GM21619 (cell line): Measurements from ENCODE around the gene LHB.

ENCODE experiments used
- ATAC-seq: cut with Tn5 transposase; IDR thresholded peaks from one replicate; pipeline ENCODE4 v1.9.1; 2021; ENCODE audit not compliant: unreplicated experiment

LHB gene

GRCh38 chr19:49014123-49014869, 2.6 kb downstream of the LHB start:
- ATAC-seq: no peak

DNA sequence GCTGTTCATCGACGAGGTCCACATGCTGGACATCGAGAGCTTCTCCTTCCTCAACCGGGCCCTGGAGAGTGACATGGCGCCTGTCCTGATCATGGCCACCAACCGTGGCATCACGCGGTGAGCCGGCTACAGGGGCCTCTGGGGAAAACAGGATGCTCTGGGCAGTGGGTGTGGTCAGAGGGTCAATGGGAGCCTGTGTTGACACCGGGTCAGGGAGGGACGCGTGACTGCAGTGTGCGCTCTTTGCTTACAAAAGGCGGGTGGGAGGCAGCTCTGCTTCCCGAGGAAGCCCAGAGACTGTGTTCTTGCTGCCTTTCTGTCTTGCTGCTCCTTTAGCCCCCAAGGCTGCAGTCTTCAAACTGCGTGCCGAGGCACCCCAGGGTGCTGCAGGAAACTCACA, 5.7 kb downstream of the LHB start:
- ATAC-seq: no peak

- no peak for ATAC-seq
Observed at GRCh38 chr19:49010453-49010852, 6.4 kb downstream of the LHB start.

DNA sequence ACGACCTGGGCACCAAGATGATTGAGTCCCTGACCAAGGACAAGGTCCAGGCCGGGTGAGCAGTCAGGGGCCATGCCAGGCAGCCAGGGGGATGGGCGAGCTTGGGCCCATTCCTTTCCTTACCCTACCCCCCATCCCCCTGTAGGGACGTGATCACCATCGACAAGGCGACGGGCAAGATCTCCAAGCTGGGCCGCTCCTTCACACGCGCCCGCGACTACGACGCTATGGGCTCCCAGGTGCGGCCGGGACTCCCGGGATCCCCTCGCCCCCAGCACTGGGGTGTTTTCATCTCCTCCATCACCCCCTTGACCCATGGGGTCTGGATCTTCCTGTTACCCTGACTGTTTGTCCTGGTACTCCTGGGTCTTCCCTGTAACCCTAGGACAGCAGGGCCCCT, 7.1 kb downstream of the LHB start:
- no peak for ATAC-seq

DNA sequence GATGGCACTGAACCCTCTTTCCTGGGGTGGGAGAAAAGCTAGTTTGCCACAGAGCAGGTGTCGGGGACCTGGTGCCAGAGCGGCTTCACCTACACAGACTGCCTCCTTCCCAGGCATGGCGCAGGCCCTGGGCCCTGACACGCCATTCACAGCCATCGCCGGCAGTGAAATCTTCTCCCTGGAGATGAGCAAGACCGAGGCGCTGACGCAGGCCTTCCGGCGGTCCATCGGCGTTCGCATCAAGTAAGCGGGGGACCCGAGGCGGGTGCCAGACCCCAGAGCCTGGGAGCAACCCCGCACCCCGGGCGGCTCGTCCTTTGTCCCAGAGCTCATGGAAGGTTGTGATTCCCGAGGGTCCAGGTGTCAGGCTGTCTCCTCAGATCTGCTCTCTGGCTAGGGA, 10.0 kb downstream of the LHB start:
- no peak for ATAC-seq

- ATAC-seq: no peak
Observed at GRCh38 chr19:49004964-49005614, 11.8 kb downstream of the LHB start.

- ATAC-seq: no peak
Observed at GRCh38 chr19:49004133-49004532, 12.8 kb downstream of the LHB start.

DNA sequence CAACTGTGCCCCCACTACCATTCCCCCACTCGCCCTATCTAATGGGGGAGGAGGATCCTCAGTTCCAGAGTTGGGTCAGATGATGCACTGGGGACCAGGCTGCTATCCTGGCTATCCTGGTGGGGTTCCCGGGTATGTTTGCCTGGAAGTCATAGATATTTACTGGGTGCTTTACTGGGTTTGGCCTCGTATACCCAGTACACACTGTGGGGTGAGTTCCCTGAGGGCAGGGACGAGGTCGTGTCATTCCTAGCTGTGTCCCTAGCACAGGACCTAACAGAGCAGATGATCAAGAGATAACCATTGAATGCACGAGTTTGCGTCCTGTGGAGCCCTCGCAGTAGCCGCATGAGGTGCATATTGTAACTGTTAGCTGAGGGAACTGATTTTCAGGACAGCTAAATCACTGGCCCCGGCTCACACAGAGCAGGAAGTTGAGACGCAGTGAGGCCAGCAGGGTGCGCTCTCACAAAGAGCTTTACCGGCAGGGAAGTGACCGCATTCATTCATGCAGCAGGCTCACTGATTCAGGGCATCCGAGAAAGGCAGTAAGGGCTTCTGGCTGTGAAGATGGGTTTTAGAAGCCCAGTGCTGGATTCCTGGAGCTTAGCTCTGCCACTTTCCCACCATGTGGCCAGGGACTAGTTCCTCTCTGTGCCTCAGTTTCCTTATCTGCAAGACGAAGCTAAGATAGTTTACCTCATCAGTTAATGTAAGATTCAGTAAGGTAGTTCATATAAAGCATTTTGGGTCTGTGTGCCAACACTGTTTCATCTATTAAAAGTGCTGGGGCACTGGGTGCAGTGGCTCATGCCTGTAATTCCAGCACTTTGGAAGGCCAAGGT, 17.2 kb downstream of the LHB start:
- ATAC-seq: no peak

- ATAC-seq: no peak
Observed at GRCh38 chr19:48997972-48998371, 18.9 kb downstream of the LHB start.

DNA sequence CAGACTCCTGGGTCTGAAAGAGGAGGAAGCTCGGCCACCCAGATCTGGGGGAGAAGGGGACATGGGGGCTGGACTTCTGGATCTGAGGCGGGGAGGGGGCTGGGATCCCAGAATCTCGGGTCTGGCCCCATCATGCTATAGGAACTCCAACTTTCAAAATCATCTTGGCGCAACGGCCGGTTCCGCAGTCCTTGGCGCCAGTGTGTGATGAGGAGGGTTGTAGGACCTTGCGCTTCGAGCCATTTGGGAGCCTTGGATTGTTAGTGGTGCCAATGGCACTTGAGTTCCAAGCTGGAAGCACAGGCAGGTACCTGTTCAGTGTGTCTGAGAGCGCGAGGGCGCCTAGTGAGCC, 22.9 kb downstream of the LHB start:
- no peak for ATAC-seq

DNA sequence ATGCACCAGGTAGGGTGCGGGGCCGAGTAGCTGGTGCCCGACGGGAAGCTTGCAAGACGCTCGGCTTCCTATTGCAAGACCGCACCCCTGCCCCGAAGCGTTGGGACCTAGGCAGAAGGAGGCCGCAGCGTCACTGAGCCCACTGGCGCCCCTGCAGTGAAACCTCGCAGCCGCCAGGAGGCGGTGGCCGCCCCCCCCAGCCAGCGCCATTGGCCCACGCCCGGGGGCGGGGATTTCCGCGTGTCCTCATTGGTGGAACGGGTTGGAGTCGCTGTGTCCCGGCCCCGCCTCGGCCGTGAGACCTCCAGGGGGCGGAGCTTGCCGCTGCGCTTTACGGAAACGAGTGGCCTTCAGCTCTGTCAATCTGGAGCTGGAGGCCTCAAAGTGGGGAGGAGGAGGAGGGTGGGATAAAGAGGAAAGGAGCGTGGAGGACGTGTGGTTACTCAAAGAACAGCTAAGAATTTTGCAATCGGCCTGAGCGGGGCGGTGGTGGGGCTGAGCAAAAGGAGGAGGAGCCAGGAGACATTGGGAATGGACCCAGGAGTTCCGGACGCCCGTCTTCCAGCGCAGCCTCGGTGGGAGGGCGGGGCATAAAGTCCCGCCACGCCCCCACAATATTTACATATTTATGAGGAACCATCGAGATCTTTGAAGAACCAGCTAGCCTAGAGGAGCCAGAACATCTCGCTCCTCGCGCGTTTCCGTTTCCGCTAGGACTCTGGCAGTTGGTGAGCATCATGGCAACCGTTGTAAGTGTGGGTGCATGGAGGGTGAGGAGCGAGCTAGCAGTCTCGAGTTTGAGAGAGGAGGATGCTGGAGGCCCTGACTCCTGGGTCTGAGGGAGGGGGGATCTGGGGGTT, 23.5 kb downstream of the LHB start, which contains the start of the genes GYS1 and RUVBL2:
Gene GYS1, minus strand, starts transcription at position 135 of the 860 bp plus-strand sequence. CDS start 197 bp downstream, outside the sequence.
Gene RUVBL2, plus strand, starts transcription at position 713 of the 860 bp plus-strand sequence. Its CDS starts 25 bp downstream, at position 738.
- ATAC-seq: peak; percentile 78

GRCh38 chr19:48992581-48993174, 24.2 kb downstream of the LHB start:
- ATAC-seq: peak; percentile 3

DNA sequence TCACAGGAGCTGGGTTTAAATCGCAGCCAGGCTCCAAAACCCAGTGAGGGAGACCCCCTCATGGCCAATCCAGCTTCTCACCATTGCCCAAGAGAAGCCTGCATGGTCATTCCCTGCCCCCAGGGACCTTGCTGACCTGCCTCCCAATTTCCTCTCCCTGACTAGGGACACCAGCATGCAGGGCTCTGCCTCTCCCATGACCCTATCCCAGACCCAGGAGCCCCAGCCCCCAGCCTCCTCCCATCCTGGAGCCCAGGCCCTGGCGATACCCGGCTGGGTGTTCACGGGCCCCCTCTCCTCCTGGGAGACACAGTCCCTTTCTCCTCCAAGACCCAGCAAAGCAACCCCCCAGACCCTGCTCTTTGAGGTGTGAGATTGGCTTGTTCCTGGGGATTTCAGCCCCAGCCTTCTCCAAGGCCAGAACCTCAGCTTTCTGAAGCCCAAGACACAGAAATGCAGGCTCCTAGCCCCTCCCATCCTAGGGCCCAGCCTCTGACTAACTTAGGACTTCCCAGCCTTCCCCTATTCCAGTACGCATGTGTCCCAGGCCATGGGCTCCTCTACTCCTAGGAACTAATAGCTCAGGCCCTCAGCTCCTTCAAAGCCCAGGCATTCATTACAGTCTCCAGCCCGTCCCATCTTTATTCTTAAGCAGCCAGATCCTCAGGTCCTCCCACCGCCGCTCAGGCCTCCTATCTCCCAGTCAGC, 24.9 kb downstream of the LHB start:
- ATAC-seq: no peak

DNA sequence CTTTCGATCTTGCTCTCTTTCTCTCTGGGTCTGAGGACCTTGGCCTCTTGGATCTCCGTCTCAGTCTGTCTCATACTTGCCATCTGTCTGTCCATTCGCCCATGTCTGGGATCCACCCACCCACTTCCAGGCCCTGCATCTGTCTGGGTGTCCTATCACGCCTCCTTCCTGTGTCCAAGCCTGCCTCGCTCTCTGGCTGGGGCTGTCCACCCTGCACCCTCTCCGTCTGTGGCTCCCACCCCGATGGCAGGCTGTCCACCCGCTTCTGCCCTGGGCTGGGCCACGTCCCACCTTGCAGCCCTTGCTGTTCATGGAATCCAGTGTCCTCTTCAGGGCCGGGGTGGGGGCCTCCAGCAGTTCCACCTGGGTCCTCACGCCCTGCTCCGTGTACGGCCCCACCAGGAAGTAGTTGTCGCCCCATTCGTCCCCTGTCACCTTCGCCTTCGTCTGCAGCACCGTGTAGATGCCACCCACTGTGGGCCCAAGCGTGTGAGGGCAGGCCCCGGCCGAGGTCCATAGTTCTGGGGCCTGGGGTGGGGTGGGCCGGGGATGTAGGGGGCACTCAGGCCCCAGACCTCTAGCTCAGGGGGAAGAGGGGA, 25.8 kb downstream of the LHB start:
- ATAC-seq: no peak

DNA sequence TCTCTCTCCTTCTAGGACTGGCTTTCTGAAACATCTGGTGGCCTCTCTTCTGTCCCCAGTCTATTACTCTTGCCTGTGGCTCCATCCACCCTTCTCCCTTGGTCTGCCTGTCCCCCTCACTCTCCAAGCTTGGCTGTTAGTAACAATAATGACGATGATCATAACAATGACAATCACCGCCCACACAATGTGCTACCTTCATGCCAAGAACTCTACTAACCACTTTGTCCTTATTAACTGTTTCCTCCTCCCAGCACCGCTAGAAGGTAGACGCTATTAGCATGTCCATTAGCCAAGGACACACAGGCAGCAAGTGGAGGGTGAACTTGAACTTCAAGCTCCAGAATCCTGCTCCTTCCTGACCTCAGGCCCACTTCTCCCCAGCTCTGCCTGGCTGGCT, 26.5 kb downstream of the LHB start:
- no peak for ATAC-seq

GRCh38 chr19:48989701-48990291, 27.1 kb downstream of the LHB start:
- no peak for ATAC-seq

DNA sequence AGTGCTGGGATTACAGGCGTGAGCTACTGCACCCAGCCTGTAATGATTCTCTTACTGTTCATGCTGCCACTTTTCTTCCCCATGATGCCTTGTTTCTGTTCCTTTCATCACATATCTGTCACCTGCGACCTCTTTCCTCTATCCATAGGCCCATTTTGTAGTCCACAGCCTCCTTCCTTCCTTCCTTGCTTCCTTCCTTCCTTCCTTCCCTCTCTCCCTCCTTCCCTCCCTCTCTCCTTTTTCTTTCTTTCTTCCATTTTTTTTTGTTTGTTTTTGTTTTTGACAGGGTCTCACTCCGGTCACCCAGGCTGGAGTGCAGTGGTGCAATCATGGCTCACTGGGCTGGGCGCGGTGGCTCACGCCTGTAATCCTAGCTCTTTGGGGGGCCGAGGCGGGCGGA, 28.0 kb downstream of the LHB start:
- ATAC-seq: no peak

- no peak for ATAC-seq
Observed at GRCh38 chr19:48988286-48988685, 28.6 kb downstream of the LHB start.

- ATAC-seq: no peak
Observed at GRCh38 chr19:48987323-48987722, 29.6 kb downstream of the LHB start.
